PC-9 (cell line): ENCODE data around the gene IQCM.

ENCODE experiments used
- CTCF ChIP-seq: fragments of 200-600 bp; sonication (generic); conservative IDR thresholded peaks from 2 replicates; pipeline ENCODE4 v1.6.1; 2017; ENCODE audit warnings: mixed run types, antibody characterized with exemption, mild to moderate bottlenecking, moderate library complexity
- EZH2 ChIP-seq: fragments of 200-600 bp; sonication (generic); IDR thresholded peaks from 2 replicates; pipeline ENCODE4 v1.8.0; 2017; ENCODE audit warnings: antibody characterized with exemption, low read depth

GRCh38 chr4:149700272-149700671 is 115.4 kb downstream of the IQCM start:
- TF ChIP-seq CTCF (no peak), EZH2 (no peak)
